GM12864 (cell line): ENCODE results near the gene BEND7.

ENCODE experiments used
- DNase-seq: peaks from one replicate; pipeline ENCODE4 v3.0.0-alpha.2; 2011; ENCODE audit warnings: low read depth
- H3K4me3 ChIP-seq: 2 replicates; pipeline ENCODE4 v1.5.1; 2011; ENCODE audit warnings: mild to moderate bottlenecking, low read depth, low read length, control low read depth
- CTCF ChIP-seq: IDR thresholded peaks from 2 replicates; pipeline ENCODE4 v1.5.1; 2011; ENCODE audit warnings: low read depth, mild to moderate bottlenecking, moderate library complexity, low read length, control low read depth, inconsistent platforms; ENCODE audit errors: missing control alignments

The BEND7 gene

GRCh38 chr10:13496164-13496563 lies 32.6 kb downstream of the BEND7 start:
- DNase-seq, result no peak
- TF ChIP-seq CTCF, result no peak
- no peak overlapping the region for H3K4me3 ChIP-seq

DNA sequence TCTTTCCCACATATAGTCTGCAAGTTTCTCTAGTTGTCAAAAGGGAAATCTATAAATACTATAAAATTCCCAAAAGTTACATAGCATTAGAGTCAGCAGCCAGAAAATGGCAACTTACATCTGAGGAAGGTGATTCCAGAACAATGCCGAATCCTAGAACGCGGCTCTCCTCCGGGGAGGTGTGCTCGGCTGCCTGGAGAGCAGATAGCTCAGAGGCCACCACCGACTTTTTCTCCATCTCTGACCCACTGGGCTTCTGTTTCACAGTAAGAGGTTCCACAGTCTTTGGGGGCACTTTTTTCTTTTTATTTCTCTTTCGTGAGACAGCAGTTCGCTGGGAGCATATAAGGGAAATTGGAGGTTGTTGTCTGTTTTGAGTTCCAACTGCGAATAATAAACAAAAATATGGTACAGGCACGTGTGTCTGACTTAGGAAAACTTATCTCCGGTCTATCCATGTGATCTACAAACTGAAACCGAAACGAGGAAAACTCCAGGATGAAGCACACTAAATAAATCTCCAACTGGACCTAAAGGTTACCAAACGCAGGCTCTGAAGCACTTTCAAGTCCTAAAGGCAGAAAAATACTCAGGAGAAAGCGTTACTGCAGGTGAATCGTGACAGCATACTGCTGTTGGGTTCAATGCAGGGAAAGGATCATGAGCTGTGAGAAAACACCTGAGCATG lies 36.2 kb downstream of the BEND7 start:
- no peak overlapping the region for H3K4me3 ChIP-seq
- no peak for TF ChIP-seq CTCF
- no peak for DNase-seq

GRCh38 chr10:13491747-13492360 lies 37.0 kb downstream of the BEND7 start:
- no peak for TF ChIP-seq CTCF
- DNase-seq, result no peak
- no peak overlapping the region for H3K4me3 ChIP-seq

DNA sequence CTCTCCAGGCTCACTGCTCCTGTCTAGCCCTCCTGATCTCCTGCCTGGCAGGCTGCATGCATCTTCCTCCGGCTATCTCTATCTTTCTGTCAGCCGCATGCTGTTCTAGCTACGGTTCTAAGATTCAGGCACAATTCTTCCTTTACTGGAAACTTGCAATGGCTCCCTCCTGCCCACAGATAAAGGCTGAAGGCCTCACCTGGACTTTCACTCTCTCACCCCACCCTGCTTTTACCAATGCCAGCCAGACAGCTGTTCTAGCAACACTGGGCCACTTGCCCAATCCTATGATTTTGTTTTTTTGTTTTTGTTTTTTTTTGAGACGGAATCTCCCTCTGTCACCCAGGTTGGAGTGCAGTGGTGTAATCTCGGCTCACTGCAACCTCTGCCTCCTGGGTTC lies 38.3 kb downstream of the BEND7 start:
- DNase-seq, result no peak
- H3K4me3 ChIP-seq, result no peak overlapping the region
- no peak for TF ChIP-seq CTCF

DNA sequence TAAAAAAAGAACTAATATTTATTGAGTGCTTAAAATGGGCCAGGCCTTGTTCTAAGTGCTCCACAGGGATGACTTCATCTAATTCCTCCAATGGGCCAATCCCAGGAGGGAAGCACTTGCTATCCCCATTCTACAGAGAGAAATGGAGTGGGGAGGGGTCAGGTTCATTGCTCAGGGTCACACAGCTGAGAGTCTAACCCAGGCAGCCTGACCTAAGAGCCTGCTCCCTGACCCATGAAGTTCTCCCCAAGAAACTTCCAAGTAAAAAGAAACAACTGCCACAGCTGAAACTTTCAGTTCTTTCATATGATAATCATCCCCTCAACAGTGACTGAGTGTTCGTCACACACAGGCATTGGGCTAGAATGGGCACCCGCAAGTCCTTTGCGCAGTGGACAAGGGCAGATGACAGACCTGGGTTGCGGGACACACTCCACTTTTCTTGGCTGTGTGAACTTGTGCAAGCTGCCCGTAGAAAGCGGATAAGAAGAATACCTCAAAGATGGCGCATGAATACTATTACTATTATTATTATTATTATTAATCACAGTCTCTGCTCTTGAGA lies 39.7 kb downstream of the BEND7 start:
- no peak for DNase-seq
- H3K4me3 ChIP-seq, result no peak overlapping the region
- no peak for TF ChIP-seq CTCF

- no peak overlapping the region for H3K4me3 ChIP-seq
- TF ChIP-seq CTCF, result no peak
- no peak for DNase-seq
Measured at GRCh38 chr10:13485623-13486022, 43.2 kb downstream of the BEND7 start.
